ENCODE results near the gene HLCS.

The HLCS gene

DNA sequence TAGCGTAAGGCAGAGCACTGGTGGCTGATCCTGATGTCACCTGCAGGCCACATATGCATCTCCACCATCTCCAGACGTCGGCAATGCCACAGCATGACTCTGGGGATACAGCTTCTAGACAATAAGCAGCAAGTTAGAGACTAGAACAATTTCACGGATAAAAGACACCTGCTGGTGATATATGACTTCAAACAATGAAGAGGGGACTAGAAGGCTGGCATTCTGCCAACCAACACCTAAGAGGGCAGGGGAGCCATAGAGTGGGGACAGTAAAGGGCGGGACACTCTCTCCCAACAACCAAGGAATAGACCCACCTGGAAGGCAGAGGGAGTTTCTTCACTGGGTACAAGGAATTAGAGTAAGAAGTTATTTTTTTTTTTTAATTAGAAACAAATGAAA, 140.8 kb downstream of the HLCS start:
- DNase-seq = no peak
- no peak overlapping the region for H3K9ac ChIP-seq (ENCODE audit: low read length)
- H2AFZ ChIP-seq (ENCODE audit: low read length) = no peak overlapping the region
- no peaks in the 10 kb centered on the region for H3F3A ChIP-seq (ENCODE audit: insufficient read depth, low read length)
- H3K36me3 ChIP-seq (replicated peaks; ENCODE audit: insufficient read depth, low read length) = no peaks in the 10 kb centered on the region
- no peak overlapping the region for H3K4me2 ChIP-seq (ENCODE audit: low read depth, low read length)
- H3K9me2 ChIP-seq (replicated peaks; ENCODE audit: insufficient read depth, low read length) = no peaks in the 10 kb centered on the region
- H4K20me1 ChIP-seq (ENCODE audit: insufficient read depth, low read length) = no peaks in the 10 kb centered on the region
- no peak overlapping the region for H3K4me3 ChIP-seq (ENCODE audit: low read length)
- H3K79me2 ChIP-seq (ENCODE audit: low read length) = no peaks in the 10 kb centered on the region
- no peaks in the 10 kb centered on the region for H3K27me3 ChIP-seq (replicated peaks; ENCODE audit: insufficient read depth, low read length)
- H3K9me3 ChIP-seq (replicated peaks; ENCODE audit: insufficient read depth, low read length) = no peaks in the 10 kb centered on the region
- no peaks in the 10 kb centered on the region for H3K4me1 ChIP-seq (ENCODE audit: low read length)
- no peak for TF ChIP-seq CTCF (IDR thresholded peaks at IDR 0.05; ENCODE audit: low read length)
- TF ChIP-seq EZH2 (optimal IDR thresholded peaks at IDR 0.05; ENCODE audit: low read depth, low read length) = no peak
- no peak for TF ChIP-seq EZH2phosphoT487 (IDR thresholded peaks at IDR 0.05; ENCODE audit: low read length)
- H3K27ac ChIP-seq (ENCODE audit: low read length) = no peak overlapping the region

DNA sequence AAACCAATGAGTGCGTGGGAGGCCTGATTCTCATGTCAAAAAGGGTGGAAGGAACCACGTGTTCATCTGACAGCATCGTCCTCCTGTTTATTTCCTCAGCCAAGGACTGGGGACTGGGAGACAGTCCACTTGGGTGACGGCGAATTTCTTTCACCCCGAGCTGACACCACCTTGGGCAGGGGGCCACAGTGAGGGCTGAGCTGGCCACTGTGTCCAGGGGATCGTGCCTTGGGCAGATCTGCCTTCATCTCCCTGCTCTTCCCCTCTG, 145.5 kb downstream of the HLCS start:
- TF ChIP-seq CTCF (IDR thresholded peaks at IDR 0.05; ENCODE audit: low read length) (no peak), EZH2 (optimal IDR thresholded peaks at IDR 0.05; ENCODE audit: low read depth, low read length) (no peak), EZH2phosphoT487 (IDR thresholded peaks at IDR 0.05; ENCODE audit: low read length) (no peak)

GRCh38 chr21:36820176-36821031, 146.1 kb downstream of the HLCS start:
- Histone ChIP-seq H3K36me3 (replicated peaks; ENCODE audit: insufficient read depth, low read length) (no peaks in the 10 kb centered on the region), H3K4me2 (ENCODE audit: low read depth, low read length) (no peak overlapping the region), H3K79me2 (ENCODE audit: low read length) (no peaks in the 10 kb centered on the region), H3K9me2 (replicated peaks; ENCODE audit: insufficient read depth, low read length) (no peaks in the 10 kb centered on the region), H3F3A (ENCODE audit: insufficient read depth, low read length) (no peaks in the 10 kb centered on the region), H3K4me3 (ENCODE audit: low read length) (no peak overlapping the region), H3K9ac (ENCODE audit: low read length) (no peak overlapping the region), H3K27ac (ENCODE audit: low read length) (no peak overlapping the region), H3K9me3 (replicated peaks; ENCODE audit: insufficient read depth, low read length) (no peaks in the 10 kb centered on the region), H2AFZ (ENCODE audit: low read length) (no peak overlapping the region), H3K4me1 (ENCODE audit: low read length) (no peaks in the 10 kb centered on the region), H4K20me1 (ENCODE audit: insufficient read depth, low read length) (no peaks in the 10 kb centered on the region), H3K27me3 (replicated peaks; ENCODE audit: insufficient read depth, low read length) (no peaks in the 10 kb centered on the region)
- no peak for DNase-seq
- TF ChIP-seq EZH2 (optimal IDR thresholded peaks at IDR 0.05; ENCODE audit: low read depth, low read length) (no peak), EZH2phosphoT487 (IDR thresholded peaks at IDR 0.05; ENCODE audit: low read length) (no peak), CTCF (IDR thresholded peaks at IDR 0.05; ENCODE audit: low read length) (no peak)

More for the DNA sequence above, 145.5 kb downstream of the HLCS start:
- H4K20me1 ChIP-seq (ENCODE audit: insufficient read depth, low read length) = no peaks in the 10 kb centered on the region
- H3K36me3 ChIP-seq (replicated peaks; ENCODE audit: insufficient read depth, low read length) = no peaks in the 10 kb centered on the region
- H3K9me2 ChIP-seq (replicated peaks; ENCODE audit: insufficient read depth, low read length) = no peaks in the 10 kb centered on the region
- no peaks in the 10 kb centered on the region for H3K9me3 ChIP-seq (replicated peaks; ENCODE audit: insufficient read depth, low read length)
- H3F3A ChIP-seq (ENCODE audit: insufficient read depth, low read length) = no peaks in the 10 kb centered on the region
- no peak overlapping the region for H3K4me2 ChIP-seq (ENCODE audit: low read depth, low read length)
- no peak overlapping the region for H2AFZ ChIP-seq (ENCODE audit: low read length)
- no peak overlapping the region for H3K4me3 ChIP-seq (ENCODE audit: low read length)
- H3K27me3 ChIP-seq (replicated peaks; ENCODE audit: insufficient read depth, low read length) = no peaks in the 10 kb centered on the region
- H3K79me2 ChIP-seq (ENCODE audit: low read length) = no peaks in the 10 kb centered on the region
- no peak overlapping the region for H3K27ac ChIP-seq (ENCODE audit: low read length)
- H3K4me1 ChIP-seq (ENCODE audit: low read length) = no peaks in the 10 kb centered on the region
- H3K9ac ChIP-seq (ENCODE audit: low read length) = no peak overlapping the region
- DNase-seq = no peak
